ENCODE measurements around the gene ACTR3. TPM values are rescaled to one million over a fixed set of nuclear protein-coding genes. Genes with fewer than 3 reads are reported as not detected.

ACTR3 gene
- total RNA-seq, 2 donors from 2014 or later = 441 to 618 TPM

GRCh38 chr2:114006460-114006859 is 116.6 kb downstream of the ACTR3 start:
- peaks cover 4% of the 10 kb centered on the region for H3K9me3 Mint-ChIP-seq
- no peaks in the 10 kb centered on the region for H3K36me3 Mint-ChIP-seq (ENCODE audit: low read depth)
- no peaks in the 10 kb centered on the region for H3K27me3 Mint-ChIP-seq
- ATAC-seq (replicated peaks) = no peak
- no peaks in the 10 kb centered on the region for H3K4me1 Mint-ChIP-seq
- no peak overlapping the region for H3K4me3 Mint-ChIP-seq
- no peak overlapping the region for H3K27ac Mint-ChIP-seq

DNA sequence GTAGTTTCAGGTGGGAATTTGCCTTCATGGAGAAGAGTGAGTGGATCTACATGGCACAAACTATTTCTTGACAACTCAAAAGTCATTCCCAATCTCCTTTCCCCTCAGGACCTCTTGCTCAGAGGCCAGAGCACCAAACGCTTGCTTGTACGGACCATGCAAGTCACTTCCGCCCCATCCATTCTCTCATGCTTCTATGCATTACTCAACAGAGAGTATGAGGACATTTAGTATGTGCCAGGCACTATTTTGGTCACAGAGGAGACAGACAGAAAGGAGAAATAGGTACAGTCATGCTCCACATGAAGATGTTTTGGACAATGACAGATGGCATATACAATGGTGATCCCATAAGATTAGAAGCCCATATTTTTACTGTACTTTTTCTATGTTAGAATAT is 117.5 kb downstream of the ACTR3 start:
- Mint-ChIP-seq H3K4me3 (no peak overlapping the region), H3K9me3 (peaks cover 4% of the 10 kb centered on the region), H3K27me3 (no peaks in the 10 kb centered on the region), H3K36me3 (ENCODE audit: low read depth) (no peaks in the 10 kb centered on the region), H3K4me1 (no peaks in the 10 kb centered on the region), H3K27ac (no peak overlapping the region)
- ATAC-seq (replicated peaks) = no peak

- H3K4me1 Mint-ChIP-seq = no peaks in the 10 kb centered on the region
- H3K4me3 Mint-ChIP-seq = no peak overlapping the region
- H3K27me3 Mint-ChIP-seq = peaks cover 2% of the 10 kb centered on the region
- H3K36me3 Mint-ChIP-seq (ENCODE audit: low read depth) = no peaks in the 10 kb centered on the region
- H3K9me3 Mint-ChIP-seq = peaks cover 4% of the 10 kb centered on the region
- no peak overlapping the region for H3K27ac Mint-ChIP-seq
- ATAC-seq (replicated peaks) = no peak
These were observed 118.8 kb downstream of the ACTR3 start for GRCh38 chr2:114008720-114009119.

DNA sequence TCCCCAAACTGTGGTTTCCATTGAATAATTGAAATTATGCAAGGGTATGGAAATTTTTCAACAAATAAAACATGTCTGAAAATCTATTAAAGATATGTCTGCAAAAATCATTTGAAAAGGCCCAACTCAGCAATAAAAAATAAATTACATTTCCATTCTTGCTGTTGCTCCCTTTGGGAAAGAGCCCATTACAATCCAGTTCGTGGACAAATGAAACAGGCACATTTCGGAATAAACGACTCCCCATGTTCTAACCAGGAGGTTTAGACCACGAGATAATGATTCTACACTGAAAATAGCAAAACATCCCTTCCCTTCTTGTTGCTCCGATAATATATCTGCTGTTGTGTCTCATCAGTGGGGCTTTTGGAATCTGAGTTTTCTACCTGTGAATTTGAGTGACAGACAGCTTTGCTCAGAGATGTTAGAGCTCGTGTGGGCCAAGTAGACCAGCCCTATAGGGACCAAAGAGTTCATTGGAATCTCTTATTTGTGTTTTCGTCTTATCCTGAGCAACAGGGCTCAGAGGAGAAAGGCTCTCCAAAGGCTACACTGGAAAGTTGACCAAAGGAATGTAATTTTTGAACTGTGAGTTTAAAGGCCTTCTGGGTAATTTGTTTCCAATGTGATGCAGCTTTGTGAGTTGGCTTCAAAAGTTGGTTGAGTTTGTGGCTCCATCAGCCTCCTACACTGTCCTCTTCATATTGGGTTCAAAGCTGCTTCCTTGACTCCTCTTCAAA is 119.5 kb downstream of the ACTR3 start:
- Mint-ChIP-seq H3K4me3 (no peak overlapping the region), H3K27ac (no peak overlapping the region), H3K36me3 (ENCODE audit: low read depth) (no peaks in the 10 kb centered on the region), H3K4me1 (no peaks in the 10 kb centered on the region), H3K27me3 (peaks cover 4% of the 10 kb centered on the region), H3K9me3 (peaks cover under 1% of the 10 kb centered on the region)
- no peak for ATAC-seq (replicated peaks)

DNA sequence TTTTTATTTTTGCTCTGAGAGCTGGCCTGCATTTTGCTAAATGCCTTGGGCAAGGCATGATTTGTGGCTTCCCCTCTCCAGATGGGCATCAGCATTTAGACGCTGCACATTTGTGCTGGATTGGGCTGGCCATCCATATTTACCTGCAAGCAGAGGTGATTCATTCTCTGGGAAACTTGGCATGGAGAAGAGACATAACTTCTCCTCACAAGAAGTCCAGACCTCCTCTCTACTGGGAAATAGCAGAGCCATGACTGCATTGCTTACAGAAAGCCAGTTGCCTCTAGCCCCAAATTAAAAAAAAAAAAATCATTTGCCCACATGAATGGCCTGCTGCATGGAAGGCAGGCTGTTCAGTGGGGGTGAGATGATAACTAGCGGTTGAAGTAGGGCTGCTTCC is 120.1 kb downstream of the ACTR3 start:
- H3K27me3 Mint-ChIP-seq = peaks cover 4% of the 10 kb centered on the region
- no peak overlapping the region for H3K4me3 Mint-ChIP-seq
- ATAC-seq (replicated peaks) = no peak
- H3K27ac Mint-ChIP-seq = no peak overlapping the region
- no peaks in the 10 kb centered on the region for H3K36me3 Mint-ChIP-seq (ENCODE audit: low read depth)
- H3K4me1 Mint-ChIP-seq = no peaks in the 10 kb centered on the region
- no peaks in the 10 kb centered on the region for H3K9me3 Mint-ChIP-seq

DNA sequence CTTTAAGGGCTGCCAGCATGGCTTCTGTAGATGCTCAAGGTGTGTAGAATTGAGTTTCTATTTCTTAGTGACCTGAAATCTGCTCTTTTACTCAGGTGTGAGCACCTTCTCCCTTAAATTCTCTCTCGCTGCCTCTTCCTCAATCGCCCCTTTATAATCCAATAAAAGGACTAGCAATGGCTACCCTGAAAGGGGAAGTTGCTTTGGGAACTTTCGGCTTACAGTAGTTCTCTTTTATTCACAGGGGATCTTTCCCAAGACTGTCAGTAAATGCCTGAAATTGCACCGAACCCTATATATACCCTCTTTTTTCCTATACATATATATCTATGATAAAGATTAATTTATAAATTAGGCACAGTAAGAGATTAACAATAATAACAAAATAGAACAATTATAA is 121.8 kb downstream of the ACTR3 start:
- Mint-ChIP-seq H3K9me3 (no peaks in the 10 kb centered on the region), H3K36me3 (ENCODE audit: low read depth) (no peaks in the 10 kb centered on the region), H3K4me1 (no peaks in the 10 kb centered on the region), H3K27ac (no peak overlapping the region), H3K4me3 (no peak overlapping the region), H3K27me3 (peaks cover 11% of the 10 kb centered on the region)
- no peak for ATAC-seq (replicated peaks)

Other genes starting within 250 kb of the ACTR3 start
- 10 to 100 TPM; 23.8 to 35.8 TPM for gene SLC35F5, start 133.4 kb upstream of the ACTR3 start, total RNA-seq

Data from activated T-helper 17 cell treated with anti-CD3 and anti-CD28 coated beads, Interleukin-2, amount 50 U/mL, for 72 hours (primary cell).